SK-MEL-5 (cell line): ENCODE measurements around the gene XRCC4. TPM values are rescaled to one million over a fixed set of nuclear protein-coding genes. Genes with fewer than 3 reads are reported as not detected.
"Not testable (repeated sequence)": the region's sequence is repeated elsewhere in the genome, so short reads cannot be mapped to it uniquely, and the experiment has no call there.

ENCODE experiments used
- DNase-seq: peaks from one replicate; pipeline ENCODE4 v3.0.0-alpha.2; 2016; ENCODE audit warnings: low read depth, low spot score
- in situ Hi-C: cut with HindIII; loops from 2 replicates; pipeline ENCODE4 v1.10.0; 2016; ENCODE audit warnings: low sequenced_read_pairs, high pct_unique_total_duplicates, low pct_unique_long_range_greater_than_20kb
- total RNA-seq: library from RNA; depleted of rRNA; stranded (reverse); fragments of >200 nt; shearing (Covaris generic); gene quantifications from 2 replicates; pipeline ENCODE4 v1.2.3, GENCODE V29; 2014

XRCC4 gene
- total RNA-seq, 1 experiment from 2014 or later = 21.1 TPM

GRCh38 chr5:83219077-83219476, 141.7 kb downstream of the XRCC4 start:
- in situ Hi-C loops = no loop called here
- no peak for DNase-seq

GRCh38 chr5:83219495-83219894, 142.1 kb downstream of the XRCC4 start:
- DNase-seq = no peak
- in situ Hi-C loops = no loop called here

GRCh38 chr5:83220331-83220730, 143.0 kb downstream of the XRCC4 start:
- no peak for DNase-seq
- in situ Hi-C loops = no loop called here

GRCh38 chr5:83222906-83223305, 145.6 kb downstream of the XRCC4 start:
- in situ Hi-C loops = no loop called here
- DNase-seq = no peak

- in situ Hi-C loops = no loop called here
- no peak for DNase-seq
Observed at GRCh38 chr5:83227611-83228010, 150.3 kb downstream of the XRCC4 start.

DNA sequence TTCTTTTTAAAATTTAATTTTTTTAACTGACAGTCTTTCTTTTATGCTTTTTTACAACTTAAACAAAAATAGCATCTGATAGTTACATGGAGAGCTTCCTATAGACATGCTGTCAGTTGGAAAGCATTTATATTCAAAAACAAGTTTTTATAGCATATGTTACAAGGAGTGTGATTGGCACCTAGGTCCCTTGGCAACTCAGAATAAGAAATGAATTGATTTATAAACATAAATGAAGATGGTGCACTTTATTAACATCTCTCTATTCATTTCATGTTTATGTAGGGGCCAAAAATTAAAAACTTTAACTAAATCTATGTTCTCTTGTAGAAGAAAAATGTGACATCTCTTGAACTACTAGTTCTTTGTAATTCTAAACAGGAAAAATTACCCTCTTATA, 153.2 kb downstream of the XRCC4 start:
- no peak for DNase-seq
- in situ Hi-C loops = no loop called here

DNA sequence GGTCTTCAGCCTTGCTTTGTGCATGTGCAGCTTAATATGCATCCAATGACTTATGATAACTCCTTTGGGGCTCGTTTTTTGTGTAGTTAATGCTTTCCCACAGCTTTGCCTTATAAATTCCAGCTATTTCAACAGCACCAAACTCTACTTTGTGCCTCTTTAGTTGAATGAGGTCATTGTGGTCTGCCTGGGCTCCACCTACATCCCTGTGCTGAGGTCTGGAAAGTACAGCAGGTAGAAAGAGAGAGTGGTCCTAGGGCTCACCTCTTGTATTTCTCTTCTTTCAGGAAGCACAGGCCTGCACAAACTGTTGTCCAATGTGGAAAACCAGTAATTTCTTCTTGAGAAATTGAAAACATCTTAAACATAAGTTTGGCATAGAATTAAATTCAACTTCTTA, 167.2 kb downstream of the XRCC4 start:
- in situ Hi-C loops = no loop called here
- no peak for DNase-seq

GRCh38 chr5:83245037-83245436, 167.7 kb downstream of the XRCC4 start:
- no peak for DNase-seq
- in situ Hi-C loops = no loop called here

- no peak for DNase-seq
- in situ Hi-C loops = no loop called here
Observed at GRCh38 chr5:83246071-83246470, 168.7 kb downstream of the XRCC4 start.

DNA sequence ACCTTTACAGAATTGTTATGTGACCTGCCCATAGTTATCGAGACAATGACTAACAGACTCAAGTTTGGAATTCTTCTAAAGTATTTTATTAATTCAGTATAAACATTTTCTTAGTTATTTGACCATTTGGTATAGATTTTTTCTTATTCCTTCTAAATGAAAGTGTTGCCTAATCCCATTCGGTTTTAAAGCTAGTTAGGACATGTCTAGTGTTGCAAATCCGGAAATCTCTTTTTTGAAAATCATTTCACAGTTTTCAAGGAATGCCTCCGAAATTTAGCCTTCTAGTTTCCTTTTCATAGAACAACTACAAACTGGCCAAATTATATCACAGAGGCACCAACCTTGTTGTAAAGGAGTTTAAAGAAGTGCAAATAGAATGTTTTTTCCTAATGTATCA, 171.8 kb downstream of the XRCC4 start:
- in situ Hi-C loops = no loop called here
- no peak for DNase-seq

DNA sequence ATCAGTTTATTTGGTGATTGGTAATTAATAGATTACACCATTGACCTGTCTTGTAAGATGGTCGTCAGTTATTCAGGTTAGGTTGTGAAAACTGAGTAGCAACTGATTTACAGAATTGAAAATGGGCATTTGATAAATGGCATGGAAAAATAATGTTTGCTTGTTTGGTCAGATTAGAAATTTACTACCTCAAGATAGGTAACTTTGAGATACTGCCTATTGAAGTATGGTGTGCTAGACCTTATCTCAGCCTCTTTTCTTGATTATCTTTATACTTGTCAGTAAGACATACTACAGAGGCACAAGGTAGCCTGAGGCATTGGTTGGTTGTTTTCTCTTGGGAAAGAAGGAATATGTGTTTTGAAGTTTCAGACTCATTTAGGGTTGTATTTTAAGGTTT, 174.5 kb downstream of the XRCC4 start:
- in situ Hi-C loops = no loop called here

DNA sequence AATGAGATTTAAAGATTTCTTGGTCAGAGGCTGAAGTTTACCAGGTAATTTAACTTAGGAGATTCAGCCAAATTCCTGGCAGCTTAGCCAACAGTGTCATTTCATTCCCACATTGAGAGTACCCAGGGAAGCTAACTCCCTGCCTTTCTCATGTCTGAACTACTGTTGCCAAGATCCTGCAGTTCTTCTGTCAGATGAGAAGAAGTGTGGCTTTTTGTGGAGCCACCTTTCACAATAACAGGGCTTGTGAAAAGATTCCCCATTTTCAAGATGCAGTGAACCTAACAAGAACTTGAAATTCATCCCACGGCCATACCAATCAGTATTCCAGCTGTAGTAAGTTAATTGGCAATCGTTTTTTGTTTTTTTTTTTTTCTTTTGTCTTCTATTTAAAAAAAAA, 176.4 kb downstream of the XRCC4 start:
- in situ Hi-C loops = no loop called here
- no peak for DNase-seq

More for the DNA sequence above, 174.5 kb downstream of the XRCC4 start:
- no peak for DNase-seq

- no peak for DNase-seq
- in situ Hi-C loops = no loop called here
Observed at GRCh38 chr5:83255268-83255667, 177.9 kb downstream of the XRCC4 start.

GRCh38 chr5:83256091-83256780, 178.9 kb downstream of the XRCC4 start:
- DNase-seq = no peak
- in situ Hi-C loops = no loop called here

- in situ Hi-C loops, DNase-seq: not testable (repeated sequence)
Observed at GRCh38 chr5:83257684-83258083, 180.3 kb downstream of the XRCC4 start.

DNA sequence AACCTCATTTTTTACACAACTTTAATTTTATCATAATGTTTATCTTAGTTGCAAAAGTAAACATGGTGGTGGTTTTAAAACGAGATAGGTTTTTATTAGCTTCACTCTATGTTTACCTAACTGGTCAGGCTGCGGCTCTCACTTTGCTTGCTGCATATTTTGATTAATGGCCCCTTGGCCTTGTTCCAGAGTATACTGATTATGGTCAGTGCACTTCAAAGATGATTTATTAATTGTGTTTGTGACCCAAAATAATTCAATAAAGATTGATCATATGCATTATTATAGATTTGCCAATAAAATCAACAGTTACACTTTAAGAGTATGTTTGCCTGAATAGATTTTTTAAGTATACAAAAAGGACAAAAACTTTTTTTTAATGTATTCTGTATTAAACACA, 188.0 kb downstream of the XRCC4 start:
- in situ Hi-C loops = no loop called here
- no peak for DNase-seq

DNA sequence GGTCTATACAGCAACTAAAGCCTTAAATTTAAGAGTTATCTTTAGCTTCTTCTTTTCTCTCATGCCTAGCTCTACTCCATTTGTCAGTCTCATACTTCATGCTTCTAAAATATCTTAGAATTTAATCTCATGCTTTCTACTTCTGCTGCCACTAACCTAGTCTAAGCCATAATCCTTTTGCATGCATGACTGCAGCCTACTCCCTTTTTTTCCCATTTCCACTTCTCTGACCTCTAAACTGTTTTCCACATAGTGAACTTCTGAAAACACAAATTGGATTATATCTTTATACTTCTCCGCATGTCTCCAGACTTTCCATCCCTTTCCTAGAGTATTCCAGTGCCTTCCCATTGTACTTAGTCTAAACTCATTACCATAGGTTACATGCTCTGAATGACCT, 193.0 kb downstream of the XRCC4 start:
- in situ Hi-C loops = no loop called here
- DNase-seq = no peak

- in situ Hi-C loops = no loop called here
- DNase-seq = no peak
Observed at GRCh38 chr5:83277154-83277553, 199.8 kb downstream of the XRCC4 start.

- in situ Hi-C loops = no loop called here
- DNase-seq = no peak
Observed at GRCh38 chr5:83277953-83278352, 200.6 kb downstream of the XRCC4 start.

DNA sequence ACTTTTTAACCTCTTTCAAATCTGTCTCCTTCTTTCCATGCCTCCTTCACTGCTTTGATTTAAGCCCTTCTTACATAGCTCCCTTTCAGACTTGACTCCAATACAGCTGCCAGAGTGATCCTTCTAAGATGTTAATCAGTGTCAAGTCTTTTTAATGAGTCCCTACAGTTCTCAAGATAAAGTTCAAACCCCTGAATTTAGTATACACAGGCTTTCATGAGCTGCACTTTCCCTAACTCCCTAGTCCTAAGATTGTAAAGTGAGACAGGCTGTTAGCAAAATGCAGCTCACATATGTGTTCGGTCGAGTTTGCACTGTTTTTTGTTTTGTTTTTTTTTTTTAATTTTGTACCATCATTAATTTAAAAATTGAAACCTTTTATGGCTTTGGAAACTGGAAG, 203.8 kb downstream of the XRCC4 start:
- DNase-seq = no peak
- in situ Hi-C loops = no loop called here
